IPS-20b (cell line): ENCODE measurements around the gene GM2A.
"Not testable (repeated sequence)": the region's sequence is repeated elsewhere in the genome, so short reads cannot be mapped to it uniquely, and the experiment has no call there.

Experiments
- H3K27ac ChIP-seq: one replicate; pipeline ENCODE4 v1.5.1; 2013; ENCODE audit warnings: low read length
- H3K27me3 ChIP-seq: 2 replicates; pipeline ENCODE4 v1.6.1; 2013; ENCODE audit warnings: mild to moderate bottlenecking, low read length, inconsistent platforms; ENCODE audit not compliant: insufficient read depth
- H3K36me3 ChIP-seq: 2 replicates; pipeline ENCODE4 v1.6.1; 2013; ENCODE audit warnings: low read depth, mild to moderate bottlenecking, inconsistent platforms, low read length, moderate library complexity; ENCODE audit not compliant: insufficient read depth
- H3K4me1 ChIP-seq: 2 replicates; pipeline ENCODE4 v1.6.1; 2013; ENCODE audit warnings: mild to moderate bottlenecking, control low read depth, inconsistent platforms, low read length, moderate library complexity; ENCODE audit not compliant: insufficient read depth
- H3K4me3 ChIP-seq: 2 replicates; pipeline ENCODE4 v1.5.1; 2013; ENCODE audit warnings: mild to moderate bottlenecking, low read length, inconsistent platforms
- H3K9ac ChIP-seq: 2 replicates; pipeline ENCODE4 v1.6.1; 2013; ENCODE audit warnings: low read depth, mild to moderate bottlenecking, inconsistent platforms, low read length, moderate library complexity
- H3K9me3 ChIP-seq: 2 replicates; pipeline ENCODE4 v1.6.1; 2013; ENCODE audit warnings: mild to moderate bottlenecking, low read depth, low read length, inconsistent platforms; ENCODE audit not compliant: insufficient read depth

The GM2A gene

DNA sequence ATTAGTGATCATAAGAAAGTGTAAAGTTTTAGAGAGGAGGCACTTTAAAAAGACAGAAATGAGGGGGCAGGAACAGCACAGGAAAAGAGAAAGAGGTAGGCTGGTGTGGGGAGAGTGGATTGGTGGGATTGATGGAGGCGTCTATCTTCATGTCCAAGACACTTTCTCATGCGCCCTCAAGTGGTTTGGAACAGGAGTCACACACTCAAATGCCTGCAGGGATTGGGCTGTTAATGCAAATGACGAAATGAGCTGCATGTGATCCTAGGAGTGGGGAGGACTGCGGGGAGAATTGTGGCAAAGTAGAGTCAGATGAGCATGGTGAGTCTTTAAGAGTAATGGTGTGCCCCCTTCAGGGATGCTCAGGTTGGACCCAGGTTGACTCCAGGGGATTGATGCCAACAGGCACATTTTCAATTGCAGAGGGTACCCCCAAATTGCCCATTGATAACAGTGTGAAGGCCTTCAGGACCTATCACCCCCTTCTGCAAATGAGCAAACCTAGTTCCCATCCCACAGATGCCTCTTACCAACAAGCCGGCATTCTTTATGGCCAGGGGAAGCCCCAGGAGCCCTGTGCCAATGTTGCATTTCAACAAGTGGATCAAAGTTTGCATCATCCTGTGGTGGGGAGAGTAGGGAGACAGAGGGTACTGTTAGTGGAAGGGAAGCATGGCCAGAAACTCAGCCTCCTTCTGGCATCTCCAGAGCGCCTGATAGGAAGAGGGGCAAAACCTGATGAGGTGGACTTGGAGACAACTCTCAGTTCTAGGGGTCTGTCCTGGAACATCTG is 45.3 kb downstream of the GM2A start:
- H3K4me3 ChIP-seq, result no peak overlapping the region
- H3K4me1 ChIP-seq, result no peaks in the 10 kb centered on the region
- H3K9me3 ChIP-seq, result no peaks in the 10 kb centered on the region
- H3K27me3 ChIP-seq, result no peaks in the 10 kb centered on the region
- no peak overlapping the region for H3K27ac ChIP-seq
- no peak overlapping the region for H3K9ac ChIP-seq
- no peaks in the 10 kb centered on the region for H3K36me3 ChIP-seq

DNA sequence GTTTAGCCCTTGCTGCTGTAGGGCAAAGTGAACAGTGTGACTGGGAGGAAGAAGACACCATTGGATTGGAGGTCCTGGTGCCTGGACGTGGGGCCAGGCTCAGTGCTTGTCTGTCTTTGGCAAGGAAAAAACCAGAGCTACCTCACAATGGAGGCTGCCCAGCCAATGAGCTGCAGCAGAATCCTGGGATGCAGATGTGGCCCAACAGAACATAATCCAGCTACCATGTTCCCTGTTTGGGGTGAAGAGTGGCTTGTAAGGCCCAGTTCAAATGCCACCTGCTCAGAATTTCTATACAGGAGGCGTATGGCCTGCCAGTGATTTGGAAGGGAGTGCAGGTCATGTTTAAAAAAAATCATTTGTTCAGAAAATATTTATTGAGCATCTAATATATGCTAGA is 50.7 kb downstream of the GM2A start, which contains the start of gene SLC36A3:
SLC36A3 (minus strand) TSS at position 101 of the 400 bp plus-strand sequence. CDS start 412 bp downstream, outside the sequence.
- Histone ChIP-seq H3K4me1 (no peaks in the 10 kb centered on the region), H3K27me3 (no peaks in the 10 kb centered on the region), H3K9me3 (no peaks in the 10 kb centered on the region), H3K9ac (no peak within 1 kb of the TSS), H3K4me3 (no peak within 1 kb of the TSS), H3K36me3 (no peaks in the 10 kb centered on the region), H3K27ac (no peak within 1 kb of the TSS)

DNA sequence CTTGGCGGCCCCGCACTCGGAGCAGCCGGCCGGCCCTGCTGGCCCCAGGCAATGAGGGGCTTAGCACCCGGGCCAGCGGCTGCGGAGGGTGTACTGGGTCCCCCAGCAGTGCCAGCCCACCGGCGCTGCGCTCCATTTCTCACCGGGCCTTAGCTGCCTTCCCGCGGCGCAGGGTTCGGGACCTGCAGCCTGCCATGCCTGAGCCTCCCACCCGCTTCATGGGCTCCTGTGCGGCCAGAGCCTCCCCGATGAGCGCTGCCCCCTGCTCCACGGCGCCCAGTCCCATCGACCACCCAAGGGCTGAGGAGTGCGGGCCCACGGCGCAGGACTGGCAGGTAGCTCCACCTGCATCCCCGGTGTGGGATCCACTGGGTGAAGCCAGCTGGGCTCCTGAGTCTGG is 56.3 kb downstream of the GM2A start:
- not testable (repeated sequence) for H3K27ac ChIP-seq, H3K9ac ChIP-seq, H3K9me3 ChIP-seq, H3K36me3 ChIP-seq, H3K4me1 ChIP-seq, H3K4me3 ChIP-seq, H3K27me3 ChIP-seq

DNA sequence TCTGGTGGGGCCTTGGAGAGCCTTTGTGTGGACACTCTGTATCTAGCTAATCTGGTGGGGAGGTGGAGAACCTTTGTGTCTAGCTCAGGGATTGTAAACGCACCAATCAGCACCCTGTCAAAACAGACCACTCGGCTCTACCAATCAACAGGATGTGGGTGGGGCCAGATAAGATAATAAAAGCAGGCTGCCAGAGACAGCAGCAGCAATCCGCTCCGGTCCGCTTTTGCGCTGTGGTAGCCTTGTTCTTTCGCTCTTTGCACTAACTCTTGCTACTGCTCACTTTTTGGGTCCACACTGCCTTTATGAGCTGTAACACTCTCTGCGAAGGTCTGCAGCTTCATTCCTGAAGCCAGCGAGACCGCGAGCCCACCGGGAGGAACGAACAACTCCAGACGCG is 56.8 kb downstream of the GM2A start:
- H3K9ac ChIP-seq, H3K4me1 ChIP-seq, H3K9me3 ChIP-seq: not testable (repeated sequence)

DNA sequence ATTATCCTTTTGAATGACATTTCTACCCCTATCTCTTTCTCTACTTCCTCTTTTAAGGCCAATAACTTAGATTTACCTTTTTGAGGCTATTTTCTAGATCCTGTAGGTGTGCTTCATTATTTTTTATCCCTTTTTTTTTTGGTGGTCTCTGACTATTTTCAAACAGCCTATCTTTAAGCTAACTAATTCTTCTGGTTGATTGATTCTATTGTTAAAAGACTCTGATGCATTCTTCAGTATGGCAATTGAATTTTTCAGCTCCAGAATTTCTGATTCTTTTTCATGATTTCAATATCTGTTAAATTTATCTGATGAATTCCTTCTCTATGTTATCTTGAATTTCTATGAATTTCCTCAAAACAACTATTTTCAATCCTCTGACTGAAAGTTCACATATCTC is 57.9 kb downstream of the GM2A start:
- Histone ChIP-seq H3K27me3 (no peaks in the 10 kb centered on the region), H3K4me1 (no peaks in the 10 kb centered on the region), H3K4me3 (no peak overlapping the region), H3K9me3 (no peaks in the 10 kb centered on the region), H3K36me3 (no peaks in the 10 kb centered on the region), H3K27ac (no peak overlapping the region), H3K9ac (no peak overlapping the region)

More for the DNA sequence above, 56.8 kb downstream of the GM2A start:
- not testable (repeated sequence) for H3K27ac ChIP-seq, H3K27me3 ChIP-seq, H3K4me3 ChIP-seq, H3K36me3 ChIP-seq

DNA sequence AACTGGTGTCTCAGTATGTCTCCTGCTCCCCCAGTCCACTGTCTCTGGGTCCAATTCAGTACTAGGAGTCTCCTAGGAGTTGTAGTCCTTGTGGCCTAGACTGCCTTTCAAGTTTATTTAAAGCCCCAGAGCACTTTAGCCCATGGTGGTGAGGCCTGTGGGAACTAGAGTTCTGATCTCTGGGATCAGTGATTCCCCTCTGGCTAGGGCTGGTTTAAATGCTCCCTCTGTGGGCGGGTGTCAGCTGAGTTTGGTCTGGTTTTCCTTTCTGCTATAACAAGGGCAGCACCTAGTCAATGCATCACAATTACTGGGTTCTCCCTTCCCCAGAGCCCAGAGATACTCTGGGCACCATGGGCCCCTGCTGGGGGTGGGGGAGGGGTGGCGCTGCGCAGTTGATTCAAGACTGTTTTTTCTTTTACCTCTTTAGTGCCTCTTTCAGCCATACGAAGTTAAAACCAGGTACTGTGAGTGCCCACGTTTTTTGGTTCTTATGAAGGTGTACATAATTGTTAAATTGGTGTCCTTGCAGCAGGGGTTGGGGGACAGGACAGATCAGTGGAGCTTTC is 59.9 kb downstream of the GM2A start:
- Histone ChIP-seq H3K9ac (no peak overlapping the region), H3K4me3 (no peak overlapping the region), H3K9me3 (no peaks in the 10 kb centered on the region), H3K4me1 (no peaks in the 10 kb centered on the region), H3K27me3 (no peaks in the 10 kb centered on the region), H3K36me3 (no peaks in the 10 kb centered on the region), H3K27ac (no peak overlapping the region)

DNA sequence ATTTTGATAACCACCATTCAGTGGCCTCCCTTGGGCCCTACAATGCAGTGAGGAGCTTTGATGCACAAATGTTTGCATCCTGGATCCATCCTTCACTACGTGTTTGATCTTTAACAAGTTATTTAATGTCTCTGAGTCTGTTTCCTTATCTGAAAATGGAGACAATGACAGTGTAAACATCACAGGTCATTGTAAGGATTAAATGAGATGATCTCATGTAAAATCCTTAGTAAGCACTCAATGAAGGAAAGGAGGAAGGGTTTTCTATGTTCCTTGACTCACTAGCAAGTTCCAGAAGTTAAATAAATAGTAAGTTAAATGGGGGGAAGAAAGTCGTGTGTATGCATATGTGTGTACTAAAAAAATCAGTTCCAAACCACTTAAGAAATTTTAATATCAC is 60.4 kb downstream of the GM2A start:
- Histone ChIP-seq H3K27ac (no peak overlapping the region), H3K4me3 (no peak overlapping the region), H3K9me3 (no peaks in the 10 kb centered on the region), H3K36me3 (no peaks in the 10 kb centered on the region), H3K4me1 (no peaks in the 10 kb centered on the region), H3K27me3 (no peaks in the 10 kb centered on the region), H3K9ac (no peak overlapping the region)

DNA sequence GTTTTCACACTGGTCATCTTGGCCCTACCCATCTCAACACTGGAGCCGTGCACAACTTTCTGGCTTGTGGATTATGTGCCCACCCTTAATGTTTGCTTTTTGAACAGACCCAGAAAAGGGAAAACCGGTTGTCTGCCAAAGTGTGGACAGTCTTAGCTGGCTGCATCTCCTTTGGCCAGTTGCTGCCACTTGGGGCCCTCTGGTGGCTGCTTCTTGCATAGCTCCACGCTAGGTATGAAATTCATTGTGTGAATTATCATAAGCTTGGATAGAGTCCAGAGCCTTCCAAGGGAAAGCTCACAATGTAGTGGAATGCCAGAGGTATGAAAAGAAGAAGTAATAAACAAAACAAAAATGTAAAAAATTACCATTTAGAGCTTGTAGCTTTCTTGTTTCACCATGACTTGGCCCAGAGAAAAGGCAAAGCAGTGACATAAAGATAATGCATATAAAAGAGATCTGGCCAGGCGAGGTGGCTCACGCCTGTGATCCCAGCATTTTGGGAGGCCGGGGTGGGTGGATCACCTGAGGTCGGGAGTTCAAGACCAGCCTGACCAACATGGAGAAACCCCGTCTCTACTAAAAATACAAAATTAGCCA is 63.1 kb downstream of the GM2A start:
- H3K36me3 ChIP-seq, result no peaks in the 10 kb centered on the region
- H3K9ac ChIP-seq, result no peak overlapping the region
- H3K4me1 ChIP-seq, result no peaks in the 10 kb centered on the region
- H3K9me3 ChIP-seq, result no peaks in the 10 kb centered on the region
- H3K27ac ChIP-seq, result no peak overlapping the region
- no peak overlapping the region for H3K4me3 ChIP-seq
- no peaks in the 10 kb centered on the region for H3K27me3 ChIP-seq

DNA sequence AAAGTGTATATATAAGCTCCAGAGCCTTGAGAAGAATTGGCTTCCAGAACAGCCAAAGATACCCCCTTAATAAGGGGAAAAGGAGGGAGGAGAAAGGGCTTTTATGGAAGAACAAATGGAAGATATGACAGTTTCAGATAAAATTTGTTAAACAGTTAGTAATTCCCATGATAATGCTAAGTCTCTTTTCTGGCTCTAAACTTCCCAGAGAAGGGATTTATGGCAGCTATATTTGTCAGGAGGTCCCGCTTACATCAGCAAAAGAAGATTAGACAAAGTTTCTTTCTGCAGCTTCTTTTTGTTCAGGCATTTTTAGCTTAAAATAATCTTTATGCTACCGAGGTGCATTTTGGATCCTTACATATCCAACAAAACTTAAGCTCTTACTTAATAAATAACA is 64.9 kb downstream of the GM2A start:
- no peaks in the 10 kb centered on the region for H3K9me3 ChIP-seq
- no peak overlapping the region for H3K4me3 ChIP-seq
- H3K27me3 ChIP-seq, result no peaks in the 10 kb centered on the region
- no peak overlapping the region for H3K9ac ChIP-seq
- H3K27ac ChIP-seq, result no peak overlapping the region
- no peaks in the 10 kb centered on the region for H3K36me3 ChIP-seq
- no peaks in the 10 kb centered on the region for H3K4me1 ChIP-seq

DNA sequence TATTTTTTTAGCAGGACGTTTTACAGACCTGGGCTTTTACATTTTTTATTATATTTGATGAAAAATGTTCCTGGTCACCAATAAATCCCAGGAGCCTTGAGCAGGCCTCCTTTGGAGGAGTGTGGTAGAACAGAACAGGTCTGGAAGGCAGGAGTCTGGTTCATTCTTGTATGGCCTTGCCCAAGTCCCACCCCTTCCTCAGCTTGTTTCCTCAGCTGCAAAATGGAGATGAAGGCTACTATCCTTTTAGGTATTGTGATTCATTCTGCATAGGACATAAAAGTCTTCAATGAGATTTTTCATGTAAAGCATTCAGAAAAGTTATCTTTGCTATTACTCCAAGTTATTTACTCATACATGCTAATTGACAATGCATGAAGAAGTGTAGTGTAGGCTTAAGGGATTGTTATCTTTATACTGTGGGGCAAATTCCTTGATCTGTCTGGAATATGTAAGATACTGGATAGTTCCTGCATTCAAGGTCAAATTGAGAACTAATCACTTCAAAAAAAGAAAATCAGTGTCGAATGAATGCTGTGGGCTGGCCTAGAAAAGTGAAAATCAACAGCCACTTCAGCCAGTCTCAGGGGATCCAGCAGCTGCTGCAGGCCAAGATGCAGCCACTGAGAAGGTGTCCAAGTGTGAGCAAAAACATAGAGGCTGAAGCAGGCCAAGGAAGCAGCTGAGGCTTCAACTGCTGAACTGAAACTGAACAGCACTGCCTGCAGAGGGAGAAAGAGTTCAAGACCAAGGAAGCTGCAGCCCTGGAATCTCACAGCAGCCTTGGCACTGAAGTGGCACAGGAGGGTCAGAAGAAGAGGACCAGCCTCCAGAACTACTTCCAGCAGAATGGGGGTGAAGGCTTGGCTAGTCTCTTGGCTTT is 66.1 kb downstream of the GM2A start:
- Histone ChIP-seq H3K4me3 (no peak overlapping the region), H3K36me3 (no peaks in the 10 kb centered on the region), H3K27me3 (no peaks in the 10 kb centered on the region), H3K9me3 (no peaks in the 10 kb centered on the region), H3K9ac (no peak overlapping the region), H3K4me1 (no peaks in the 10 kb centered on the region), H3K27ac (no peak overlapping the region)
